ENCODE measurements around the gene CACNA1C. TPM values are rescaled to one million over a fixed set of nuclear protein-coding genes. Genes with fewer than 3 reads are reported as not detected.

Gene CACNA1C
- total RNA-seq, 1 experiment from 2014 or later, result 1.1 TPM

DNA sequence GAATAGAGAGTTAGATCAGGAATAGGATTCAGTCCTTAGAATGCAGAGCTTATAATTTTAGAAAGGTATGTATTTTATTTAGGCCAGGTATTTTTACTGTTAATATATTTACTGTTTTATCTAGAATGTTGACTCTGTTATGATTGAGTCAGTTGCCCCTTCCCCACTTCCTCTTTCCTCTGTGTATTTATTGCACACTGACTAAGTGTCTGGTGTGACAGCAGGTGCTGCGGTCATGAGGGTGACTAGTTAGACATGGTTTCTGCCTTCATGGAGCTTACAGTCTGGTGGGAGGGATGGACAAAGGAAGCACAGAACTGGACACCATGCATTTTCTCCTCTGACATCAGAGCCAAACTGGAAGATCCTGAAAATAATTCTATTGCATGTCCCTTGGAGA is 159.8 kb downstream of the CACNA1C start:
- TF ChIP-seq, protein P1, sequence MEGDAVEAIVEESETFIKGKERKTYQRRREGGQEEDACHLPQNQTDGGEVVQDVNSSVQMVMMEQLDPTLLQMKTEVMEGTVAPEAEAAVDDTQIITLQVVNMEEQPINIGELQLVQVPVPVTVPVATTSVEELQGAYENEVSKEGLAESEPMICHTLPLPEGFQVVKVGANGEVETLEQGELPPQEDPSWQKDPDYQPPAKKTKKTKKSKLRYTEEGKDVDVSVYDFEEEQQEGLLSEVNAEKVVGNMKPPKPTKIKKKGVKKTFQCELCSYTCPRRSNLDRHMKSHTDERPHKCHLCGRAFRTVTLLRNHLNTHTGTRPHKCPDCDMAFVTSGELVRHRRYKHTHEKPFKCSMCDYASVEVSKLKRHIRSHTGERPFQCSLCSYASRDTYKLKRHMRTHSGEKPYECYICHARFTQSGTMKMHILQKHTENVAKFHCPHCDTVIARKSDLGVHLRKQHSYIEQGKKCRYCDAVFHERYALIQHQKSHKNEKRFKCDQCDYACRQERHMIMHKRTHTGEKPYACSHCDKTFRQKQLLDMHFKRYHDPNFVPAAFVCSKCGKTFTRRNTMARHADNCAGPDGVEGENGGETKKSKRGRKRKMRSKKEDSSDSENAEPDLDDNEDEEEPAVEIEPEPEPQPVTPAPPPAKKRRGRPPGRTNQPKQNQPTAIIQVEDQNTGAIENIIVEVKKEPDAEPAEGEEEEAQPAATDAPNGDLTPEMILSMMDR (conservative IDR thresholded peaks at IDR 0.05), result no peak
- Histone ChIP-seq H3K23me2 (ENCODE audit: insufficient read length, low read depth, low read length, poor library complexity, severe bottlenecking) (no peaks in the 10 kb centered on the region), H4K5ac (ENCODE audit: insufficient read length, low read depth, low read length) (no peak overlapping the region), H3K79me2 (ENCODE audit: insufficient read depth, low read length) (no peaks in the 10 kb centered on the region), H2BK120ac (ENCODE audit: low read depth, low read length, poor library complexity, severe bottlenecking) (no peak overlapping the region), H3T11ph (ENCODE audit: low read length) (no peak overlapping the region), H2BK20ac (ENCODE audit: low read depth, low read length, poor library complexity, severe bottlenecking) (no peak overlapping the region), H4K91ac (ENCODE audit: insufficient read length, low read depth, low read length) (no peak overlapping the region), H3K4me2 (ENCODE audit: insufficient read depth, insufficient read length, low read length) (no peak overlapping the region), H3K4me1 (ENCODE audit: insufficient read depth, low read length) (no peaks in the 10 kb centered on the region), H3K9me3 (ENCODE audit: control insufficient read depth, low read depth, low read length) (no peaks in the 10 kb centered on the region), H2AFZ (ENCODE audit: low read length) (no peak overlapping the region), H4K20me1 (ENCODE audit: control insufficient read depth, insufficient read depth, insufficient read length) (no peaks in the 10 kb centered on the region), H3K4ac (ENCODE audit: low read depth, low read length) (no peak overlapping the region), H2BK5ac (ENCODE audit: insufficient read length, low read length) (no peak overlapping the region), H3K27me3 (ENCODE audit: insufficient read depth, low read length) (no peaks in the 10 kb centered on the region), H2AK5ac (ENCODE audit: insufficient read length, low read length) (no peak overlapping the region), H2BK12ac (ENCODE audit: insufficient read length, low read depth, low read length) (no peak overlapping the region), H3K18ac (ENCODE audit: insufficient read length, low read depth, low read length) (no peak overlapping the region), H2BK15ac (ENCODE audit: low read depth, low read length) (no peak overlapping the region), H3K56ac (ENCODE audit: insufficient read length, low read depth, low read length) (no peak overlapping the region), H4K8ac (replicated peaks; ENCODE audit: insufficient read length, low read depth, low read length) (no peak overlapping the region), H3K27ac (ENCODE audit: insufficient read length, low read depth, low read length) (no peak overlapping the region), H3K79me1 (ENCODE audit: insufficient read depth, low read depth, low read length, poor library complexity, severe bottlenecking) (no peaks in the 10 kb centered on the region), H3K9ac (ENCODE audit: extremely low read depth, insufficient read length, low read length) (no peak overlapping the region), H3K23ac (ENCODE audit: insufficient read length, low read depth, low read length) (no peak overlapping the region), H3K14ac (ENCODE audit: insufficient read depth, low read length) (no peak overlapping the region)
- Mint-ChIP-seq H3K9me3 (no peaks in the 10 kb centered on the region), H3K36me3 (ENCODE audit: insufficient read depth in 1 of 3, low read depth in 3 of 3) (no peaks in the 10 kb centered on the region), H3K4me1 (peaks cover 10 to 16% of the 10 kb centered on the region in 2 experiments), H3K4me3 (no peak overlapping the region), H3K27ac (no peak overlapping the region), H3K27me3 (ENCODE audit: low read depth) (no peaks in the 10 kb centered on the region; the same call in none of the 2 replicates)
- WGBS (ENCODE audit: extremely low coverage, insufficient read length, low lambda C conversion rate), result no CpG with 5 or more reads among the region's 1 CpG
- DNase-seq, result no peak

Measured in H9 (cell line).